ENCODE results near the gene OPN1MW3.
"Not testable (repeated sequence)": the region's sequence is repeated elsewhere in the genome, so short reads cannot be mapped to it uniquely, and the experiment has no call there.

Gene OPN1MW3

DNA sequence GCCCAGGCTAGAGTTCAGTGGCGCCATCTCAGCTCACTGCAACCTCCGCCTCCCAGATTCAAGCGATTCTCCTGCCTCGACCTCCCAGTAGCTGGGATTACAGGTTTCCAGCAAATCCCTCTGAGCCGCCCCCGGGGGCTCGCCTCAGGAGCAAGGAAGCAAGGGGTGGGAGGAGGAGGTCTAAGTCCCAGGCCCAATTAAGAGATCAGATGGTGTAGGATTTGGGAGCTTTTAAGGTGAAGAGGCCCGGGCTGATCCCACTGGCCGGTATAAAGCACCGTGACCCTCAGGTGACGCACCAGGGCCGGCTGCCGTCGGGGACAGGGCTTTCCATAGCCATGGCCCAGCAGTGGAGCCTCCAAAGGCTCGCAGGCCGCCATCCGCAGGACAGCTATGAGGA, at the start of gene OPN1MW3:
Gene OPN1MW3, plus strand, starts transcription at position 301 of the 400 bp plus-strand sequence. Its CDS starts 38 bp downstream, at position 339.
- not testable (repeated sequence) for DNase-seq

DNA sequence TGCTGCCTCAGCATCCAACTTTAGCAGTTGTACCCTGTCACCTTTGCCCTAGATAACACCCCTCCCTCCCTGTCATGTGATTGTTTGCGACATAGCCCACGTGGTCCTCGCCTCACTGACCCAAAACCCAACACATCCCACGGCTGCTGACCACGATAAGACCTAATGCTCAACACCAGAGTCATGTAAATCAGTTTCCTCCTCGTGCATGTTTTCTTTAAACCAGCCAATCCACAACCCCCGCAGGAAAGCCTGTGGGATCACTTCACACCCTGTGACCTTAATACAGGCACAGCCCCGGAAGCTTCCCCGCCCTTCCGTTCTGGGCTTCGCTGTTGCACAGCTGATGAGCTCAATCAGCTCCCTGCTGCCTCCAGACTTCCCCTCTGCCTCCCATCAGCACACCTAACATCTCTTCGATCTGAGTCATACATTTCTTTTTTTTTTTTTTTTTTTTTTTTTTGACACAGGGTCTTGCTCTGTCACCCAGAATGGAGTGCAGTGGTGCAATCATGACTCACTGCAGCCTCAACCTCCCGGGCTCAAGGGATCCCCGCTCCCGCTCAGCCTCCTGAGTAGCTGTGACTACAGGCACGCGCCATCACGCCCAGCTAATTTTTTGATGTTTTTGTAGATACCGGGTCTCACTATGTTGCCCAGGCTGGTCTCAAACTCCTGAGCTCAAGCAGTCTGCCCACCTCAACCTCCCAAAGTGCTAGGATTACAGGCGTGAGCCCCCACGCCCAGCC, 47.5 kb upstream of the OPN1MW3 start:
- DNase-seq, result not testable (repeated sequence)

DNA sequence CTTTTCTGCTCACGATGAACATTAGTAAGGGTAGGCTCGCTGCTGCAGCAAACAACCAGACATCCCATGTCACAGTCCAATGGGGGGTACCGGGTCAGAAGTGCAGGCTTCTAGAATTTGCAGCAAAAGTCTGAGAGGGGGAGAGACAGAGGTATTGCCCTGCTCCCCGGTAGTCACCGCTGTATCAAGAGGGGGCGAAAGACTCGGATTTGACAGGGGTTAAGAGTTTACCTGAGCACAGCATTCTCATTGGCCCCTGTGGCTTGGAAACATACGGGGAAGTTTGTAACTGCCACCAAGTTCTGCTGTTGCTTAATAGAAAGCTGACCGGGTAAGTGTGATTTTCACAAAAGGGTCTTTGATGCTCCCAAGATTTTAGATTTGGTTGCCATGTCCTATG, 46.3 kb upstream of the OPN1MW3 start:
- peak in 1 of 2 experiments; percentile 1 for DNase-seq

DNA sequence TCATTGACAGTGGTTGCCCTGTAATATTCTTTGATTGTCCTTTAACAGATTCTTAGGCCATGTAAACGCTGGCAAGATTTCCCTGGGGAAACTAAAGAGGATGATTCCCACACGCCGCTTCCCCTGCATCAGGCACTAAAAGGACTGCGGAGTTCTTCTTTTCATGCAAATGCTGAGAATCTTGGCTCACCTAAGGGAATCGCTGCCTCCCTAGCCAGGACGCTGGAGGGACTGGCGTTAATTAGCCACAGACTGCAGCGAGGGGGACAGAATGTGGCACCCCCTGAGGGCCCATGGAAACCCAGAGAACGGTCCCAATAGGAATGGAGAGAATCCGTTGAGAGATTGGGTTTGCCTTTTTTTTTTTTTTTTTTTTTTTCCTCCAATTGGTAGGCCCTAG, 45.9 kb upstream of the OPN1MW3 start:
- not testable (repeated sequence) for DNase-seq

DNA sequence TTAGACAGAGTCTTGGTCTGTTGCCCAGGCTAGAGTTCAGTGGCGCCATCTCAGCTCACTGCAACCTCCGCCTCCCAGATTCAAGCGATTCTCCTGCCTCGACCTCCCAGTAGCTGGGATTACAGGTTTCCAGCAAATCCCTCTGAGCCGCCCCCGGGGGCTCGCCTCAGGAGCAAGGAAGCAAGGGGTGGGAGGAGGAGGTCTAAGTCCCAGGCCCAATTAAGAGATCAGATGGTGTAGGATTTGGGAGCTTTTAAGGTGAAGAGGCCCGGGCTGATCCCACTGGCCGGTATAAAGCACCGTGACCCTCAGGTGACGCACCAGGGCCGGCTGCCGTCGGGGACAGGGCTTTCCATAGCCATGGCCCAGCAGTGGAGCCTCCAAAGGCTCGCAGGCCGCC, 37.9 kb upstream of the OPN1MW3 start, which contains the start of gene OPN1MW2:
Gene OPN1MW2, plus strand, starts transcription at position 301 of the 400 bp plus-strand sequence. Its CDS starts 60 bp downstream, at position 361.
- DNase-seq, result not testable (repeated sequence)

DNA sequence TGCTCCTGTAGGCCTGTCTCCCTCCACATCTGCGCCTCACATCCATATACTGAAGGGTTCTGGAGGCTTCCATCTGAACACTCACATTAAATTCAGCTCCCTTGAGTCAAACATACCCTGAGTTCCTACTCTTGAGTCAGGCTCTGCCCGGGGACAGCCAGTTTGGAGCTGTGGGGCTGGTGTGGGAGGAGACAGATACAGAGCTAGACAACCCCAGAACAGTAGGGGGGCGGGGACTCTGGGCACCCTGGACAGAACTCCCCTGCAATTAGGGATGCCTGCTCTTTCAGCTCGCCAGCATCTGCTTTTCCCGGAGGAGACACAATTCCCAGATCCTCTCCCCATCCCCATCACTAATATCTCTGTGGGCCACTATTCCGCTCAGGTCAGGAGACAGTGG, 32.1 kb upstream of the OPN1MW3 start:
- DNase-seq, result not testable (repeated sequence)

DNA sequence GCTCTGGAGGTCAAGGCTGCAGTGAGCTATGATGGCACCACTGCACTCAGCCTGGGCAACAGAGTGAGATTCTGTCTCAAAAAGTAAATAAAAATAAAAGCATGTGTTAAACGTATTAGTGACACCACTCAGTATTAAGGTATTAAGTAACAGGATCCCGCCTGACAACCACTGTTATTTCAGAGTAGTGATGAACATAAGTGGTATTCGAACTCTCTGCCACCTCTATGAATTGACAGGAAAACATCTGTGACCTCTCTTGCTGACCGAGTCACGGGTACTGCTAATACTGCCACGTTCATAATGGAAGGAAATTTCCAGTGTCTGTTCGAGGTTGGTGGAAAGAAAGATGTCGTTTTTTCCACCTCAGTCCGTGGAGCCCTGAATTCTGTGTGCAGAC, 30.7 kb upstream of the OPN1MW3 start:
- not testable (repeated sequence) for DNase-seq

DNA sequence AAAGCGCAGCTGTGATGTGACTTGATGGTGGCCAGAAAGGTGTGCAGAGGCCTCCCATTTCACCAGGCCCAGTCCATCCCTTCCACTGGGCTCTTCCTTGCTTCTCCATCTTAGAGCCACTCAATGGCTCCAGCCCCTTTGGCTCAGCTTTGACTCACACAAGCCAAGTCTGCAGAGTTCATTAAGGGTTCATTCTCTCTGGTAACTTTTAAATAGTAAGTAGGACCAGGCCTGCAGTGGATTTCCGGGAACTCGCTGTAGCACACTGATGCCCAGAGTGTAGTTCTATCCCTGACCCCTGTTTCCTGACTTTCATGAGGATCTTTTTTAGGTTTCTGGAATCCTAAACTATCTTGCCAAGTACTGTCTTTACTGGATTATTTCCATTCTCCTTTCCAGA, 25.9 kb upstream of the OPN1MW3 start:
- not testable (repeated sequence) for DNase-seq

DNA sequence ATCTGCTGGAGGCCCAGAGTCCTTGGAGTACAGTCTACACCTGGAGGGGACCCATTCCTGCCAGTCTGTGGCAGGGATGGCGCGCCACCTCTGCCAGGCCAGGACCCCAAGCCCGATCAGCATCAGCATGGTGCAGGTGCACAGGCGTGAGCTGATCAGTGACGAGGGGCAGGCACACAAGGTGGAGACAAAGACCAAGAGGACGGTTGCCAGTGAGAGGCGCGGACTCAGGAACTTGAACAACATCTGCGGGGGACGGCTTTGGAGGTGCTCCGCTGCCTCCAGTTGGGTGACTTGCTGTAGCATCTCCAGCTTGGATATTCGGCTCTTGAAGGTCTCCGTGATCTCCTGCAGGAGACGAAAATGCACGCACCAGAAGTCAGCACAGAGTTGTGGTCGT, 23.8 kb upstream of the OPN1MW3 start:
- DNase-seq, result not testable (repeated sequence)

DNA sequence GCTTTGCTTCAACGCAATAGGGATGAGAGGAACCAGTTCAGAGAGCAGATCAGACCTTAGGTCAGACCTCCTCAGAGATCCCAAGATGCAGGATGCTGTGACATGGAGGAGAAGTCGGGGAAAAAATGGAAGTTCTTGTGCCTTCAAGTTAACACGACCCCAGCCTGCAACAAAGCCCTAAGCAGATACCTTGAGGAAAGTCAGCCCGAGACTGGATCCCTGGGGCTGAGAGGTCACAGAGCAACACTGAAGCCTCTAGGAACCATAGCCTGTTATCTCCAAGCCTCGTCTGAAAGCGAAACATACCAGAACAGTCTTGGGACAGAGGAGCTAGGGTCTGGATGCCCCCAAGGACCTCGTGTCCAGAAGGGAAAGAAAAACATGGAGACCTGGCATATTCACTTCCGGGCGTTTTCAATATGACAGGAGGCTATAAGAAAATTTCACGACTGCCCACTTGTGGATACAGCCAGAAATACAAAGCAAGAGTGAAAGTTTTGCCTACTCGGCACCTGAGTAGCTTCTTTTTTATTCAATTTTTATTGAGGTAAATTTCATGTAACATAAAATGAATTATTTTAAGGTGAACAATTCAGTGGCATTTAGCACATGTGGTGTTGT, 18.3 kb upstream of the OPN1MW3 start:
- not testable (repeated sequence) for DNase-seq

DNA sequence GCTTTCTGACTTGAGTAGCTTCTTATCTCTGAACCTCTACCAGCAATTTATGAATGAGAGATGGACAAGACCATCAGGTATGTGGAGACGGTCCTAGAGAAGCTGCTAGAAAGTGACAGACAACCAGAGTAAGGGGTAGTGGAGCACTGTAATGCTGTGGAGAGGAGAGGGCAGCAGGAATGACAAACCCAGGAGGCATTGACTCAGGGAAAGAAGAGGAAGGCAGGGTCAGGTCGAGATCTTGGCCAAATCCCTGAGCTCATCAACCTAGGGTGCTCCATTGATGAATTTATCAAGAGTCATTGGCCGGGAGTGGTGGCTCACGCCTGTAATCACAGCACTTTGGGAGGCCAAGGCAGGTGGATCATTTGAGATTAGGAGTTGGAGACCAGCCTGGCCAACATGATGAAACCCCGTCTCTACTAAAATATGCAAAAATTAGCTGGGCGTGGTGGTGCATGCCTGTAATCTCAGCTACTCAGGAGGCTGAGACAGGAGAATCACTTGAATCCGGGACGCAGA, 17.3 kb upstream of the OPN1MW3 start:
- not testable (repeated sequence) for DNase-seq

DNA sequence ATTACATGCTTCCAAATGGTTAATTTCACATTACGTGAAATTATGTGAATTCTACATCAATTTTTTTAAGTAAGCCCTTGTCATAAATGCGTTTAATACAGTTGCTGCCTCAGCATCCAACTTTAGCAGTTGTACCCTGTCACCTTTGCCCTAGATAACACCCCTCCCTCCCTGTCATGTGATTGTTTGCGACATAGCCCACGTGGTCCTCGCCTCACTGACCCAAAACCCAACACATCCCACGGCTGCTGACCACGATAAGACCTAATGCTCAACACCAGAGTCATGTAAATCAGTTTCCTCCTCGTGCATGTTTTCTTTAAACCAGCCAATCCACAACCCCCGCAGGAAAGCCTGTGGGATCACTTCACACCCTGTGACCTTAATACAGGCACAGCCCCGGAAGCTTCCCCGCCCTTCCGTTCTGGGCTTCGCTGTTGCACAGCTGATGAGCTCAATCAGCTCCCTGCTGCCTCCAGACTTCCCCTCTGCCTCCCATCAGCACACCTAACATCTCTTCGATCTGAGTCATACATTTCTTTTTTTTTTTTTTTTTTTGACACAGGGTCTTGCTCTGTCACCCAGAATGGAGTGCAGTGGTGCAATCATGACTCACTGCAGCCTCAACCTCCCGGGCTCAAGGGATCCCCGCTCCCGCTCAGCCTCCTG, 9.9 kb upstream of the OPN1MW3 start:
- not testable (repeated sequence) for DNase-seq

DNA sequence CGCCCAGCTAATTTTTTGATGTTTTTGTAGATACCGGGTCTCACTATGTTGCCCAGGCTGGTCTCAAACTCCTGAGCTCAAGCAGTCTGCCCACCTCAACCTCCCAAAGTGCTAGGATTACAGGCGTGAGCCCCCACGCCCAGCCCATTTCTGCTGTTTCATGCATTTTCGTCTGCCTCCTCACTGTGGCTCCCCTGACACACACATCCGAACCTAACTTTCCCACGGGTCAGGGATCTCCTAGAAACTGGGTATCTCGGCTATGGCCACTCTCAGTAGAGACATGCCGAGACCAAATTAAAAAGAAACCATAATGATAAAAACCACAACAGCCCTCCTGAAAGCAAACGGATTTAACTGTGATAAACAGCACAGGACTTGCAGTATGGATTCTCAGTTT, 9.3 kb upstream of the OPN1MW3 start:
- DNase-seq, result not testable (repeated sequence)

DNA sequence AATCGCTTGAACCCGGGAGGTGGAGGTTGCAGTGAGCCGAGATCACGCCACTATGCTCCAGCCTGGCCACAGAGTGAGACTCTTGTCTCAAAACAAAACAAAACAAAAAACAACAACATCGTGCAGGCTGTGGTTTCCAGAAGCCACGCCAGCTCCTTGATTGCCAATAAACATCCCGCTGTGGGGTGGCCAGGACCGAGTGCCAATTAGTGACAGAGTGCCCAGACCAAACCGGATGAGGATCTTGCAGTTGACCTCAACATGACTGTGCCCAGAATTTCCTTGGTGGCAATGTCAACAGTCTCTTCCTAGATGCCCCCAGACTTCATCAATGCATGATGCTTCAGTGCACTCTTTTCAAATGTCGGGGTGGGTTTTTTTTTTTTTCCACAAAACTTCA, 1.3 kb downstream of the OPN1MW3 start:
- DNase-seq, result not testable (repeated sequence)

DNA sequence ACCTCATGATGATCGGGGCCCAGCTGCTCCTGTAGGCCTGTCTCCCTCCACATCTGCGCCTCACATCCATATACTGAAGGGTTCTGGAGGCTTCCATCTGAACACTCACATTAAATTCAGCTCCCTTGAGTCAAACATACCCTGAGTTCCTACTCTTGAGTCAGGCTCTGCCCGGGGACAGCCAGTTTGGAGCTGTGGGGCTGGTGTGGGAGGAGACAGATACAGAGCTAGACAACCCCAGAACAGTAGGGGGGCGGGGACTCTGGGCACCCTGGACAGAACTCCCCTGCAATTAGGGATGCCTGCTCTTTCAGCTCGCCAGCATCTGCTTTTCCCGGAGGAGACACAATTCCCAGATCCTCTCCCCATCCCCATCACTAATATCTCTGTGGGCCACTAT, 5.7 kb downstream of the OPN1MW3 start:
- DNase-seq, result not testable (repeated sequence)

DNA sequence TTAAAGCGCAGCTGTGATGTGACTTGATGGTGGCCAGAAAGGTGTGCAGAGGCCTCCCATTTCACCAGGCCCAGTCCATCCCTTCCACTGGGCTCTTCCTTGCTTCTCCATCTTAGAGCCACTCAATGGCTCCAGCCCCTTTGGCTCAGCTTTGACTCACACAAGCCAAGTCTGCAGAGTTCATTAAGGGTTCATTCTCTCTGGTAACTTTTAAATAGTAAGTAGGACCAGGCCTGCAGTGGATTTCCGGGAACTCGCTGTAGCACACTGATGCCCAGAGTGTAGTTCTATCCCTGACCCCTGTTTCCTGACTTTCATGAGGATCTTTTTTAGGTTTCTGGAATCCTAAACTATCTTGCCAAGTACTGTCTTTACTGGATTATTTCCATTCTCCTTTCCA, 11.9 kb downstream of the OPN1MW3 start:
- not testable (repeated sequence) for DNase-seq

DNA sequence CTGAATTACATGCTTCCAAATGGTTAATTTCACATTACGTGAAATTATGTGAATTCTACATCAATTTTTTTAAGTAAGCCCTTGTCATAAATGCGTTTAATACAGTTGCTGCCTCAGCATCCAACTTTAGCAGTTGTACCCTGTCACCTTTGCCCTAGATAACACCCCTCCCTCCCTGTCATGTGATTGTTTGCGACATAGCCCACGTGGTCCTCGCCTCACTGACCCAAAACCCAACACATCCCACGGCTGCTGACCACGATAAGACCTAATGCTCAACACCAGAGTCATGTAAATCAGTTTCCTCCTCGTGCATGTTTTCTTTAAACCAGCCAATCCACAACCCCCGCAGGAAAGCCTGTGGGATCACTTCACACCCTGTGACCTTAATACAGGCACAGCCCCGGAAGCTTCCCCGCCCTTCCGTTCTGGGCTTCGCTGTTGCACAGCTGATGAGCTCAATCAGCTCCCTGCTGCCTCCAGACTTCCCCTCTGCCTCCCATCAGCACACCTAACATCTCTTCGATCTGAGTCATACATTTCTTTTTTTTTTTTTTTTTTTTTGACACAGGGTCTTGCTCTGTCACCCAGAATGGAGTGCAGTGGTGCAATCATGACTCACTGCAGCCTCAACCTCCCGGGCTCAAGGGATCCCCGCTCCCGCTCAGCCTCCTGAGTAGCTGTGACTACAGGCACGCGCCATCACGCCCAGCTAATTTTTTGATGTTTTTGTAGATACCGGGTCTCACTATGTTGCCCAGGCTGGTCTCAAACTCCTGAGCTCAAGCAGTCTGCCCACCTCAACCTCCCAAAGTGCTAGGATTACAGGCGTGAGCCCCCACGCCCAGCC, 27.3 kb downstream of the OPN1MW3 start:
- not testable (repeated sequence) for DNase-seq

DNA sequence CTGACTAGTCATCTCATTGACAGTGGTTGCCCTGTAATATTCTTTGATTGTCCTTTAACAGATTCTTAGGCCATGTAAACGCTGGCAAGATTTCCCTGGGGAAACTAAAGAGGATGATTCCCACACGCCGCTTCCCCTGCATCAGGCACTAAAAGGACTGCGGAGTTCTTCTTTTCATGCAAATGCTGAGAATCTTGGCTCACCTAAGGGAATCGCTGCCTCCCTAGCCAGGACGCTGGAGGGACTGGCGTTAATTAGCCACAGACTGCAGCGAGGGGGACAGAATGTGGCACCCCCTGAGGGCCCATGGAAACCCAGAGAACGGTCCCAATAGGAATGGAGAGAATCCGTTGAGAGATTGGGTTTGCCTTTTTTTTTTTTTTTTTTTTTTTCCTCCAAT, 29.0 kb downstream of the OPN1MW3 start:
- not testable (repeated sequence) for DNase-seq

DNA sequence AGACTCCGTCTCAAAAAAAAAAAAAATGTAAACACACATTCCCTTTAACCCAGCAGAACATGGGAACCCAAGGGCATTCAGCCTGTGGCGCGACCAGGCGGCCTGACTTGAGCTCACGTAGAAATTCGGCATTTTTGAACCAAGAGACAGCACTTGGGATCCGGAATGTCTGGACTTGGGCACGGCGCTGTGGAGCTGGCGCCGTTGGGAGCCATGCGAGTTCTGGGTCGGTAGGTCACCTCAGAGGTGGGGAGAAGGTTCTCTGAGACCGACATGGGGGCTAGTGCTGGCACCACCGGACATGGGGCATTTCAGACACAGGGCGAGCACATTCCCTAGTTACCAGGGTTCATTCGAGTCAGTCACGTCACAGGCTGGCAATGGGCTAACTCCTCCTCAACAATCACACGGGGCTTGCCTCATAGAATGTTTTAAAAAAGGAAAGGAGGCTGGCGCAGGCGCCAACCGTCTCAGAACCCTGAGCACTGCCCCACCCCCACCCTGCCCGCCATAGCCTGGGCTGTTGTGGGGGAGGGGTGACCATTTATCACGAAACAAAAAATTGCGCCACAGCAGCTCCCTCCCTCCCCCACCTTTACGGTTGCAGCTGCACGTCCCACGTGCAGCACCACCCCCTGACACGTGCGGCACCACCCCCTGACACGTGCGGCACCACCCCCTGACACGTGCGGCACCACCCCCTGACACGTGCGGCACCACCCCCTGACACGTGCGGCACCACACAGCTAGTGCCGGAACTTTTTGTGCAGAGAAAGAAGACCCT, 37.6 kb downstream of the OPN1MW3 start, which contains the start of gene TEX28:
Gene TEX28, minus strand, starts transcription at position 334 of the 784 bp plus-strand sequence. CDS start 3,007 bp downstream, outside the sequence.
- DNase-seq, result no peak

DNA sequence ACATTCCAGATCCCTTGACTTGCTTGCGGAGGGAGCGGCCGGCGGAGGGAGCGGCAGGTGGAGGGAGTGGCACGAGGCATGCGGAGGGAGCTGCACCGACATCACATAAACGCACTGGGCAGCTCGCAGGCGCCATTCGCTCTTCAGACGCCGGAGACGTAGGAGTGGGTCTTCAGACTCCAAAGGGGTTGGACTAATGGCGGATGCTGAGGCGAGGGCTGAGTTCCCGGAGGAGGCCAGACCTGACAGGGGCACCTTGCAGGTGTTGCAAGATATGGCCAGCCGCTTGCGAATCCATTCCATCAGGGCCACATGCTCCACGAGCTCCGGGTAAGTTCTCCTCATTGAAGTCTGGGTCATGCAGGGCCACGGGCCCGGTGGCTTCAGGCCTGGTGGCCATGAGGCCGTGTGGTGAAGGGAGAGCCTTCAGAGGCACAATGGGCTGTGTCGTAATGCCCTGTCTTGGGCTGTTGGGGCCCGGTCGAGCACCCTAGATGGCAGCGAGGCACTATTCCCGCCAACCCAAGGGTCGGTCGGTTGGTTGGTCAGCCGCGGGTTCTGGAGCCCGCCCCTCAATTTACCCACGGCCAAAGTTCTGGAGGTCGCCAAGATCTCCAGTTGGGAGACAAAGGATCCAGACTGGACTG, 38.4 kb downstream of the OPN1MW3 start, which contains the start of gene TKTL1:
Gene TKTL1, plus strand, starts transcription at position 132 of the 647 bp plus-strand sequence. Its CDS starts 65 bp downstream, at position 197.
- DNase-seq, result no peak

DNA sequence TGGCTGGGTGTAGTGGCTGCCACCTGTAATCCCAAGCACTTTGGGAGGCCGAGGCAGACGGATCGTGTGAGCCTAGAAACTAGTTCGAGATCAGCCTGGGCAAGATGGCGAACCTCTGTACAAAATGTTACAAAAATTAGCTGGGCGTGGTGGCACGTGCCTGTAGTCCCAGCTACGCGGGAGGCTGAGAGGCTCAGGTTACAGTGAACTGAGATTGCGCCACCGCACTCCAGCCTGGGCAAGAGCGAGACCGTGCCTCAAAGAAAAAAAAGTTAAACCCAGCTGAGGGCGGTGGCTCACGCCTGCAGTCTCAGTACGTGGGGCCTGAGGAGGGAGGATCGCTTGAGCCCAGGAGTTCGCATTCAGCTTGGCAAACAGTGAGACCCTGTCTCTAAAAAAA, 39.3 kb downstream of the OPN1MW3 start:
- DNase-seq, result no peak
